H1 (cell line): Measurements from ENCODE around the gene XPNPEP1. TPM values are rescaled to one million over a fixed set of nuclear protein-coding genes. Genes with fewer than 3 reads are reported as not detected.
A peak's percentile ranks its signal among the peaks of the same experiment; 100 is the strongest.

ENCODE experiments used
- CTCF ChIA-PET: fragments of 300-600 bp; sonication (Branson Sonifier 250); formaldehyde crosslinking; loops from one replicate; lab custom pipeline; 2021; ENCODE audit not compliant: partially characterized antibody; lab: Charles Lee
- POLR2A ChIA-PET: fragments of 300-600 bp; sonication (Branson Sonifier 250); formaldehyde crosslinking; loops from one replicate; lab custom pipeline; 2021; ENCODE audit warnings: inconsistent platforms; ENCODE audit not compliant: partially characterized antibody; lab: Charles Lee
- DNase-seq, 2 experiments: peaks; one replicate each; pipeline versions ENCODE4 v3.0.0 to v3.0.0-alpha.2; 2010 to 2022; ENCODE audit warnings: low spot score in 2 of 2, low read depth in 1 of 2, mixed read lengths in 1 of 2
- FAIRE-seq: peaks from 2 replicates; lab custom pipeline; 2011; peaks lifted over from hg19 to GRCh38; lab: Jason Lieb, UNC
- H2AFZ ChIP-seq: 2 replicates; pipeline ENCODE4 v1.8.1; 2012; ENCODE audit warnings: low read length, inconsistent platforms
- H2AK5ac ChIP-seq: 2 replicates; pipeline ENCODE4 v1.6.1; 2013; ENCODE audit warnings: low read depth, low read length
- H2BK120ac ChIP-seq: replicated peaks from 2 replicates; pipeline ENCODE3; 2013; ENCODE audit warnings: low read depth, low read length, inconsistent platforms
- H2BK12ac ChIP-seq: 2 replicates; pipeline ENCODE4 v1.6.1; 2013; ENCODE audit warnings: low read depth, low read length
- H2BK15ac ChIP-seq: 2 replicates; pipeline ENCODE4 v1.6.1; 2013; ENCODE audit warnings: low read length
- H2BK20ac ChIP-seq: 2 replicates; pipeline ENCODE4 v1.6.1; 2013; ENCODE audit warnings: low read length
- H2BK5ac ChIP-seq: 2 replicates; pipeline ENCODE4 v1.6.1; 2013; ENCODE audit warnings: low read depth, low read length
- H3K14ac ChIP-seq: 2 replicates; pipeline ENCODE4 v1.6.1; 2013; ENCODE audit warnings: inconsistent platforms; ENCODE audit not compliant: insufficient read length
- H3K18ac ChIP-seq: 2 replicates; pipeline ENCODE4 v1.6.1; 2013; ENCODE audit warnings: low read length; ENCODE audit errors: extremely low read depth
- H3K23ac ChIP-seq: 2 replicates; pipeline ENCODE4 v1.6.1; 2013; ENCODE audit warnings: inconsistent platforms; ENCODE audit not compliant: insufficient read length
- H3K23me2 ChIP-seq: 2 replicates; pipeline ENCODE4 v1.6.1; 2013; ENCODE audit warnings: low read depth, low read length
- H3K27ac ChIP-seq: 2 replicates; pipeline ENCODE4 v1.6.1; 2011; ENCODE audit warnings: low read depth, low read length, inconsistent platforms
- H3K27me3 ChIP-seq, 4 experiments: replicated peaks in 1 of 4; 1 replicate in 1 of 4; 2 replicates in 3 of 4; pipeline versions ENCODE4 v1.6.1 to v1.8.1; 2011 to 2013; ENCODE audit warnings: low read length in 3 of 4, mild to moderate bottlenecking in 3 of 4, inconsistent platforms in 2 of 4, mixed read lengths in 2 of 4, moderate library complexity in 1 of 4; ENCODE audit not compliant: control insufficient read depth in 3 of 4, insufficient read depth in 3 of 4; ENCODE audit errors: extremely low read depth in 1 of 4
- H3K36me3 ChIP-seq, 4 experiments: 2 replicates each; pipeline versions ENCODE4 v1.6.1 to v1.8.1; 2011 to 2013; ENCODE audit warnings: mild to moderate bottlenecking in 4 of 4, low read length in 3 of 4, moderate library complexity in 2 of 4, control low read depth in 1 of 4, inconsistent platforms in 1 of 4; ENCODE audit not compliant: insufficient read depth in 4 of 4, control insufficient read depth in 2 of 4
- H3K4ac ChIP-seq: replicated peaks from 2 replicates; pipeline ENCODE3; 2013; ENCODE audit warnings: low read length, low read depth, mixed read lengths, inconsistent platforms; ENCODE audit not compliant: insufficient read length
- H3K4me1 ChIP-seq, 4 experiments: replicated peaks in 1 of 4; 1 replicate in 1 of 4; 2 replicates in 3 of 4; pipeline versions ENCODE4 v1.6.1 to v1.8.1; 2011 to 2013; ENCODE audit warnings: low read length in 3 of 4, inconsistent platforms in 2 of 4, mixed read lengths in 1 of 4; ENCODE audit not compliant: insufficient read depth in 4 of 4, control insufficient read depth in 3 of 4
- H3K4me2 ChIP-seq, 2 experiments: 2 replicates each; pipeline versions ENCODE4 v1.6.1 to v1.8.1; 2011 to 2013; ENCODE audit warnings: low read depth in 2 of 2, low read length in 2 of 2, control low read depth in 1 of 2, inconsistent platforms in 1 of 2, mild to moderate bottlenecking in 1 of 2; ENCODE audit not compliant: insufficient read depth in 1 of 2
- H3K4me3 ChIP-seq, 4 experiments: fragments of 200-600, 300-600 bp in 1 of 4; sonication (generic), shearing (Covaris generic), sonication (Bioruptor Twin) in 1 of 4; 2 replicates each; pipeline versions ENCODE4 v1.5.1 to v1.8.1; 2011 to 2016; ENCODE audit warnings: low read length in 4 of 4, low read depth in 3 of 4, control low read depth in 2 of 4, inconsistent platforms in 2 of 4, mild to moderate bottlenecking in 2 of 4, mixed read lengths in 1 of 4, moderate library complexity in 1 of 4; ENCODE audit not compliant: insufficient read depth in 2 of 4; ENCODE audit errors: extremely low read depth in 1 of 4
- H3K56ac ChIP-seq: replicated peaks from 2 replicates; pipeline ENCODE3; 2013; ENCODE audit warnings: low read depth, mild to moderate bottlenecking, mixed read lengths, low read length, inconsistent platforms; ENCODE audit not compliant: insufficient read length
- H3K79me1 ChIP-seq: 2 replicates; pipeline ENCODE4 v1.6.1; 2013; ENCODE audit warnings: low read depth, low read length, control low read depth
- H3K79me2 ChIP-seq, 2 experiments: 2 replicates each; pipeline versions ENCODE4 v1.6.1 to v1.8.1; 2012 to 2013; ENCODE audit warnings: low read length in 2 of 2, mild to moderate bottlenecking in 2 of 2, inconsistent platforms in 1 of 2; ENCODE audit not compliant: insufficient read depth in 2 of 2, control insufficient read depth in 1 of 2
- H3K9ac ChIP-seq, 4 experiments: replicated peaks in 1 of 4; 1 replicate in 1 of 4; 2 replicates in 3 of 4; pipeline versions ENCODE4 v1.6.1 to v1.8.1; 2011 to 2013; ENCODE audit warnings: low read depth in 3 of 4, low read length in 3 of 4, control low read depth in 2 of 4, mild to moderate bottlenecking in 2 of 4, moderate library complexity in 2 of 4, inconsistent platforms in 1 of 4; ENCODE audit errors: extremely low read depth in 1 of 4
- H3K9me3 ChIP-seq, 2 experiments: 2 replicates each; pipeline versions ENCODE4 v1.6.1 to v1.8.1; 2012 to 2013; ENCODE audit warnings: mild to moderate bottlenecking in 2 of 2, moderate library complexity in 2 of 2, control low read depth in 1 of 2, inconsistent platforms in 1 of 2, low read depth in 1 of 2, low read length in 1 of 2, mixed read lengths in 1 of 2; ENCODE audit not compliant: insufficient read depth in 2 of 2
- H4K20me1 ChIP-seq, 2 experiments: replicated peaks in 1 of 2; 2 replicates each; pipeline versions ENCODE3 to v1.8.1; 2011 to 2013; ENCODE audit warnings: inconsistent platforms in 2 of 2, low read length in 2 of 2, mild to moderate bottlenecking in 1 of 2; ENCODE audit not compliant: insufficient read depth in 2 of 2, control insufficient read depth in 1 of 2
- H4K5ac ChIP-seq: 2 replicates; pipeline ENCODE4 v1.6.1; 2013; ENCODE audit warnings: low read length, low read depth, mixed read lengths, inconsistent platforms; ENCODE audit not compliant: insufficient read length
- H4K8ac ChIP-seq: 2 replicates; pipeline ENCODE4 v1.8.0; 2013; ENCODE audit warnings: mild to moderate bottlenecking, moderate library complexity, low read length, inconsistent platforms; ENCODE audit not compliant: insufficient read depth; ENCODE audit errors: extremely low read depth
- H4K91ac ChIP-seq: replicated peaks from 2 replicates; pipeline ENCODE3; 2013; ENCODE audit warnings: low read length, mixed read lengths, inconsistent platforms; ENCODE audit not compliant: insufficient read length
- ATF2 ChIP-seq: IDR thresholded peaks from 2 replicates; pipeline ENCODE4 v1.6.1; 2012; ENCODE audit warnings: low read length, inconsistent platforms
- BACH1 ChIP-seq: IDR thresholded peaks from 2 replicates; pipeline ENCODE4 v1.6.1; 2012; ENCODE audit warnings: low read length, improper control_type of control experiment
- CBX8 ChIP-seq: fragments of 300-800, 300-1000 bp; sonication (generic); IDR thresholded peaks from 2 replicates; pipeline ENCODE4 v1.7.1; 2016; ENCODE audit warnings: low read depth, low read length, borderline replicate concordance
- EP300 ChIP-seq, 2 experiments: IDR thresholded peaks; 1 replicate in 1 of 2; 2 replicates in 1 of 2; pipeline ENCODE4 v1.6.1; 2011 to 2012; ENCODE audit warnings: low read depth in 2 of 2, low read length in 2 of 2, mild to moderate bottlenecking in 2 of 2, borderline replicate concordance in 1 of 2, inconsistent platforms in 1 of 2, moderate library complexity in 1 of 2
- HDAC2 ChIP-seq, 2 experiments: fragments of 300-600 bp in 1 of 2; sonication (generic) in 1 of 2; IDR thresholded peaks; 2 replicates each; pipeline ENCODE4 v1.6.1; 2011 to 2012; ENCODE audit warnings: low read depth in 2 of 2, low read length in 2 of 2, mild to moderate bottlenecking in 2 of 2, moderate library complexity in 2 of 2, borderline replicate concordance in 1 of 2, inconsistent platforms in 1 of 2
- JUN ChIP-seq: IDR thresholded peaks from 2 replicates; pipeline ENCODE4 v1.6.1; 2011; ENCODE audit warnings: low read depth, mild to moderate bottlenecking, improper control_type of control experiment, low read length
- JUND ChIP-seq: IDR thresholded peaks from 2 replicates; pipeline ENCODE4 v1.6.1; 2011; ENCODE audit warnings: mild to moderate bottlenecking, improper control_type of control experiment, low read length
- KDM4A ChIP-seq: IDR thresholded peaks from one replicate; pipeline ENCODE4 v1.7.1; 2012; ENCODE audit warnings: low read depth, mild to moderate bottlenecking, moderate library complexity, low read length, inconsistent platforms; ENCODE audit not compliant: severe bottlenecking
- NRF1 ChIP-seq: IDR thresholded peaks from 2 replicates; pipeline ENCODE4 v1.6.1; 2011; ENCODE audit warnings: mild to moderate bottlenecking, low read depth, low read length, improper control_type of control experiment
- RXRA ChIP-seq: IDR thresholded peaks from 2 replicates; pipeline ENCODE4 v1.6.1; 2011; ENCODE audit warnings: low read depth, mild to moderate bottlenecking, low read length, moderate library complexity; ENCODE audit not compliant: insufficient read depth
- SIX5 ChIP-seq: IDR thresholded peaks from 2 replicates; pipeline ENCODE4 v1.6.1; 2011; ENCODE audit warnings: mild to moderate bottlenecking, low read depth, low read length
- SUZ12 ChIP-seq: fragments of 200-600 bp; sonication (generic); IDR thresholded peaks from 2 replicates; pipeline ENCODE4 v1.6.1; 2012; ENCODE audit warnings: mild to moderate bottlenecking, inconsistent platforms, low read length, moderate library complexity, mixed read lengths
- WGBS, 2 experiments: shearing (Covaris generic) in 1 of 2; methylation state at CpG; one replicate each; pipeline versions ENCODE4 v1.1.6 to v1.1.7; 2013 to 2015; ENCODE audit warnings: low lambda C conversion rate in 2 of 2, mixed read lengths in 2 of 2, inconsistent platforms in 1 of 2, low coverage in 1 of 2, missing lambda C conversion rate in 1 of 2; ENCODE audit not compliant: insufficient replicate concordance in 2 of 2, insufficient coverage in 1 of 2, insufficient read length in 1 of 2; ENCODE audit errors: extremely low coverage in 1 of 2, missing lambda C conversion rate in 1 of 2; 5-methylcytosine and 5-hydroxymethylcytosine counted together
- polyA plus RNA-seq, 7 experiments: library from polyadenylated mRNA; depleted of rRNA in 3 of 7; stranded (reverse) in 5 of 7; unstranded in 2 of 7; fragments of >200 nt in 5 of 7; fragments of 200-250 nt in 2 of 7; gene quantifications; 1 replicate in 5 of 7; 2 replicates in 1 of 7; 4 replicates in 1 of 7; pipeline versions ENCODE4 v1.2.1 to v1.2.3, GENCODE V29; 2011 to 2013; ENCODE audit warnings: missing spikeins in 2 of 7, mixed read lengths in 2 of 7
- total RNA-seq: library from RNA; stranded (reverse); fragmentation: NEBNext Ultra II Directional; extraction: Animal tissue kit (Norgen Biotek cat#: 25700); gene quantifications from 2 replicates; pipeline ENCODE4 v1.2.1, GENCODE V29; 2021

The XPNPEP1 gene
- total and polyA plus RNA-seq, 2 of the 8 experiments (the other 6 are each of a cell fraction or from before 2014, with no cell fraction given): 61.1 to 201 TPM

DNA sequence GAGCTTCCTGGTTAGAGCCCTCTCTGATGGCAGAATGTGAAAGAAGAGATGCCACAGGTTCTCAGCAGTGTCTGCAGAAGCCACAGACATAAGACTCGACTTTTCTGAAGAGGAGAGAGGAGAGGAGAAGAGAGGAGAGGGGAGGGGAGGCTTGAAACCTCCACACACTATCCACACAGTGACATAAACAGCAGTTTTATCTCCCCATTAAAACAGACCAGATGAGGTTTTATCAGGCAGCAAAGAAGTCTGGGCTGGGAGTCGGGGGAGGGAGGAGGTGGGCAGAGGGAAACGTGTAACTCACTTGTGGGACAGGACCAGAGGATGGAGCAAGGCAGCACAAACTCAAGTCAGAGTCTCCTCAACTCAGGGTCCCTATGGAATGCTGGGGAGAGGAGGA, 76.5 kb downstream of the XPNPEP1 start:
- no peak overlapping the region for H3K56ac ChIP-seq
- H3K27ac ChIP-seq: no peak overlapping the region
- H2AFZ ChIP-seq: no peak overlapping the region; the same call in 1 of the 2 replicates
- H2BK12ac ChIP-seq: no peak overlapping the region
- no peak overlapping the region for H3K18ac ChIP-seq
- no peak overlapping the region for H3K23ac ChIP-seq
- H3K27me3 ChIP-seq: no peaks in the 10 kb centered on the region
- H2BK5ac ChIP-seq: no peak overlapping the region
- 0 out of 2 replicates have a peak, but pooled peaks cover 2% of the 10 kb centered on the region for H3K79me1 ChIP-seq
- no peaks in the 10 kb centered on the region for H3K36me3 ChIP-seq
- CTCF ChIA-PET: interaction anchor here (0.6 to 2.9 kb wide), 3 partner anchors 9 to 74 kb away, joined by 3 to 11 read pairs (median 4); no protein-coding TSS in a partner anchor
- WGBS, 2 experiments: 74% methylated on average over 3 of the region's 3 CpGs; no CpG with 5 or more reads in 1 of the 2 experiments
- no peak overlapping the region for H4K8ac ChIP-seq
- DNase-seq (no peak), FAIRE-seq (peak; percentile 24)
- H2BK120ac ChIP-seq: no peak overlapping the region
- H4K91ac ChIP-seq: no peak overlapping the region
- no peaks in the 10 kb centered on the region; the same call in 1 of the 2 replicates for H3K23me2 ChIP-seq
- no peak overlapping the region for H3K9ac ChIP-seq
- H4K20me1 ChIP-seq: no peaks in the 10 kb centered on the region
- H4K5ac ChIP-seq: no peak overlapping the region
- POLR2A ChIA-PET: no interaction called here
- no peak overlapping the region for H2BK20ac ChIP-seq
- no peaks in the 10 kb centered on the region for H3K9me3 ChIP-seq
- H2AK5ac ChIP-seq: no peak overlapping the region
- no peak overlapping the region for H3K4me2 ChIP-seq
- H3K79me2 ChIP-seq: no peaks in the 10 kb centered on the region
- H3K14ac ChIP-seq: no peak overlapping the region
- no peak overlapping the region for H3K4me3 ChIP-seq
- no peak overlapping the region for H3K4ac ChIP-seq
- H2BK15ac ChIP-seq: no peak overlapping the region
- no peaks in the 10 kb centered on the region for H3K4me1 ChIP-seq
- TF ChIP-seq SUZ12 (no peak), KDM4A (no peak), BACH1 (no peak), HDAC2 (IDR thresholded peaks at IDR 0.05; ENCODE audit: borderline replicate concordance in 1 of 2, low read depth in 2 of 2, low read length in 2 of 2) (no peak), SIX5 (no peak), EP300 (IDR thresholded peaks at IDR 0.05; ENCODE audit: borderline replicate concordance in 1 of 2, low read depth in 2 of 2, low read length in 2 of 2) (no peak), RXRA (no peak), ATF2 (no peak), JUN (no peak), CBX8 (no peak), NRF1 (no peak), JUND (no peak)
